Loucy (cell line): ENCODE measurements around the gene MBP.

Source experiments
- CTCF ChIP-seq: fragments of 200-600 bp; sonication (generic); conservative IDR thresholded peaks from 2 replicates; pipeline ENCODE4 v1.5.1; 2014; ENCODE audit warnings: mild to moderate bottlenecking, antibody characterized with exemption, low read length
- EZH2phosphoT487 ChIP-seq: fragments of 200-600 bp; IDR thresholded peaks from 2 replicates; pipeline ENCODE4 v1.6.1; 2018; ENCODE audit warnings: antibody characterized with exemption, mild to moderate bottlenecking, moderate library complexity, borderline replicate concordance

GRCh38 chr18:77066689-77067088, 65.9 kb downstream of the MBP start:
- TF ChIP-seq CTCF = no peak
- no peak for TF ChIP-seq EZH2phosphoT487
